HCT116 (cell line): ENCODE measurements around the gene GALT. TPM values are rescaled to one million over a fixed set of nuclear protein-coding genes. Genes with fewer than 3 reads are reported as not detected.

Experiments used
- ATAC-seq: fragments of 200-7000 bp; cut with Tn5 transposase; 2 replicates; pipeline ENCODE4 v1.9.1; 2020; ENCODE audit warnings: mild to moderate bottlenecking, moderate library complexity
- BruUV-seq: library from RNA; stranded (reverse); fragments of 400-500 nt; replicated peaks from 2 replicates; lab custom pipeline; 2021; lab: Mats Ljungman, UMichigan
- CTCF ChIA-PET: fragments of 300-600 bp; sonication (Branson Sonifier 250); formaldehyde crosslinking; loops from one replicate; lab custom pipeline; 2021; ENCODE audit warnings: antibody characterized with exemption; lab: Charles Lee
- POLR2A ChIA-PET: fragments of 300-600, 350-600 bp; sonication (Branson Sonifier 250); formaldehyde crosslinking; loops from one replicate; lab custom pipeline; 2021; ENCODE audit warnings: antibody characterized with exemption; lab: Charles Lee
- RAD21 ChIA-PET, 2 experiments: fragments of 300-600 bp; sonication (Branson Sonifier 250); formaldehyde crosslinking; loops; one replicate each; lab custom pipeline; 2023; ENCODE audit warnings: low total read pairs in 2 of 2; ENCODE audit not compliant: uncharacterized antibody in 2 of 2, unreplicated experiment in 2 of 2, low non-redundant PET in 1 of 2; lab: Charles Lee
- DNase-seq: peaks from one replicate; pipeline ENCODE4 v3.0.0-alpha.2; 2010; ENCODE audit warnings: low read depth, low spot score
- H2AFZ ChIP-seq: fragments of 200-600 bp; shearing (Covaris generic), sonication (generic); 2 replicates; pipeline ENCODE4 v1.6.1; 2017; ENCODE audit warnings: low read depth, mixed run types, mixed read lengths, antibody characterized with exemption, low read length; ENCODE audit not compliant: poor library complexity, severe bottlenecking
- H3K27ac ChIP-seq: 2 replicates; pipeline ENCODE4 v1.5.1; 2012; ENCODE audit warnings: low read depth, low read length
- H3K27me3 ChIP-seq: fragments of 200-600 bp; sonication (generic); 2 replicates; pipeline ENCODE4 v1.6.1; 2016; ENCODE audit warnings: mixed run types, low read length, mixed read lengths; ENCODE audit not compliant: insufficient read depth
- H3K36me3 ChIP-seq, 2 experiments: fragments of 200-500 bp in 1 of 2; fragments of 200-600 bp in 1 of 2; sonication (Bioruptor generic) in 1 of 2; sonication (generic) in 1 of 2; 2 replicates each; pipeline versions ENCODE4 v1.5.1 to v1.6.1; 2014 to 2016; ENCODE audit warnings: low read length in 2 of 2, inconsistent platforms in 1 of 2, mixed read lengths in 1 of 2, mixed run types in 1 of 2; ENCODE audit not compliant: insufficient read depth in 2 of 2, control insufficient read depth in 1 of 2
- H3K4me1 ChIP-seq, 2 experiments: fragments of 200-600 bp in 1 of 2; sonication (generic) in 1 of 2; 2 replicates each; pipeline versions ENCODE4 v1.5.1 to v1.6.1; 2012 to 2017; ENCODE audit warnings: low read length in 2 of 2, inconsistent platforms in 1 of 2, mild to moderate bottlenecking in 1 of 2, mixed read lengths in 1 of 2, mixed run types in 1 of 2, moderate library complexity in 1 of 2; ENCODE audit not compliant: insufficient read depth in 2 of 2, control insufficient read depth in 1 of 2
- H3K4me2 ChIP-seq: fragments of 200-600 bp; sonication (generic); 2 replicates; pipeline ENCODE4 v1.6.1; 2017; ENCODE audit warnings: mixed run types, low read length, mixed read lengths
- H3K4me3 ChIP-seq, 2 experiments: fragments of 200-600 bp in 1 of 2; sonication (generic) in 1 of 2; replicated peaks in 1 of 2; 2 replicates each; pipeline ENCODE4 v1.5.1; 2011 to 2016; ENCODE audit warnings: low read length in 2 of 2, control low read depth in 1 of 2, low read depth in 1 of 2, mild to moderate bottlenecking in 1 of 2, mixed read lengths in 1 of 2, mixed run types in 1 of 2
- H3K79me2 ChIP-seq: fragments of 200-600 bp; sonication (generic); 2 replicates; pipeline ENCODE4 v1.6.1; 2017; ENCODE audit warnings: mild to moderate bottlenecking, mixed run types, low read length, moderate library complexity, mixed read lengths; ENCODE audit not compliant: insufficient read depth
- H3K9ac ChIP-seq: fragments of 200-600 bp; sonication (generic); 2 replicates; pipeline ENCODE4 v1.6.1; 2016; ENCODE audit warnings: low read length, mixed read lengths
- H3K9me2 ChIP-seq: fragments of 200-600 bp; sonication (generic), shearing (Covaris generic); 2 replicates; pipeline ENCODE4 v1.6.1; 2017; ENCODE audit warnings: mixed run types, mild to moderate bottlenecking, moderate library complexity; ENCODE audit not compliant: insufficient read depth
- H3K9me3 ChIP-seq, 2 experiments: fragments of 200-500 bp in 1 of 2; fragments of 200-600 bp in 1 of 2; sonication (Bioruptor generic) in 1 of 2; sonication (generic) in 1 of 2; 2 replicates each; pipeline ENCODE4 v1.6.1; 2014 to 2017; ENCODE audit warnings: low read length in 2 of 2, mixed read lengths in 2 of 2, inconsistent platforms in 1 of 2, low read depth in 1 of 2, mild to moderate bottlenecking in 1 of 2, mixed run types in 1 of 2, moderate library complexity in 1 of 2; ENCODE audit not compliant: control insufficient read depth in 1 of 2, insufficient read depth in 1 of 2
- H4K20me1 ChIP-seq: fragments of 200-600 bp; sonication (generic), shearing (Covaris generic); 2 replicates; pipeline ENCODE4 v1.6.1; 2017; ENCODE audit warnings: mixed run types, mild to moderate bottlenecking, moderate library complexity; ENCODE audit not compliant: insufficient read depth
- ATF3 ChIP-seq: IDR thresholded peaks from 2 replicates; pipeline ENCODE4 v1.6.1; 2012
- CBX3 ChIP-seq: IDR thresholded peaks from 2 replicates; pipeline ENCODE4 v1.6.1; 2012; ENCODE audit warnings: low read depth
- CEBPB ChIP-seq: IDR thresholded peaks from 2 replicates; pipeline ENCODE4 v1.6.1; 2012; ENCODE audit warnings: low read depth
- CTCF ChIP-seq, 3 experiments: fragments of 200-600 bp in 1 of 3; sonication (generic) in 1 of 3; IDR thresholded peaks in 2 of 3; conservative IDR thresholded peaks in 1 of 3; 2 replicates each; pipeline ENCODE4 v1.5.1; 2012 to 2017; ENCODE audit warnings: low read depth in 2 of 3, low read length in 2 of 3, antibody characterized with exemption in 1 of 3, borderline replicate concordance in 1 of 3, control low read depth in 1 of 3, mild to moderate bottlenecking in 1 of 3, mixed read lengths in 1 of 3, mixed run types in 1 of 3, moderate library complexity in 1 of 3; ENCODE audit not compliant: insufficient read depth in 1 of 3
- ELF1 ChIP-seq: IDR thresholded peaks from 2 replicates; pipeline ENCODE4 v1.6.1; 2012; ENCODE audit warnings: low read depth, borderline replicate concordance
- FOSL1 ChIP-seq: IDR thresholded peaks from 2 replicates; pipeline ENCODE4 v1.6.1; 2012; ENCODE audit warnings: low read depth
- JUND ChIP-seq: IDR thresholded peaks from 2 replicates; pipeline ENCODE4 v1.6.1; 2012
- POLR2A ChIP-seq: IDR thresholded peaks from 2 replicates; pipeline ENCODE4 v1.7.0; 2011; ENCODE audit warnings: borderline replicate concordance; ENCODE audit not compliant: insufficient read depth, insufficient read length; ENCODE audit errors: extremely low read depth
- POLR2AphosphoS5 ChIP-seq: IDR thresholded peaks from 2 replicates; pipeline ENCODE4 v1.6.1; 2011; ENCODE audit warnings: mild to moderate bottlenecking, low read depth, low read length, moderate library complexity
- RAD21 ChIP-seq: IDR thresholded peaks from 2 replicates; pipeline ENCODE4 v1.6.1; 2012; ENCODE audit warnings: low read depth, mild to moderate bottlenecking
- SP1 ChIP-seq: IDR thresholded peaks from 2 replicates; pipeline ENCODE4 v1.6.1; 2012; ENCODE audit warnings: low read depth
- YY1 ChIP-seq: IDR thresholded peaks from 2 replicates; pipeline ENCODE4 v1.6.1; 2011; ENCODE audit warnings: low read length, low read depth, moderate library complexity, mild to moderate bottlenecking; ENCODE audit not compliant: insufficient replicate concordance; ENCODE audit errors: extremely low read depth
- ZFX ChIP-seq: fragments of 450-650 bp; IDR thresholded peaks from 2 replicates; pipeline ENCODE4 v1.6.1; 2017
- ZNF274 ChIP-seq: fragments of 200-500 bp; sonication (Bioruptor generic); IDR thresholded peaks from 2 replicates; pipeline ENCODE4 v1.6.1; 2014; ENCODE audit warnings: mild to moderate bottlenecking, low read depth, low read length, inconsistent platforms
- intact Hi-C: fragments of 100-400 bp; cut with micrococcal nuclease; formaldehyde crosslinking; loops from 2 replicates; pipeline ENCODE4 v1.10.0; 2022
- total RNA-seq: library from RNA; stranded (reverse); gene quantifications from one replicate; pipeline ENCODE4 v1.2.1, GENCODE V29; 2021; ENCODE audit not compliant: unreplicated experiment

Gene GALT
- total RNA-seq, 1 experiment from 2014 or later: 28.2 TPM

- TF ChIP-seq ELF1 (no peak), JUND (no peak), RAD21 (no peak), CEBPB (no peak), POLR2AphosphoS5 (no peak), CBX3 (no peak), FOSL1 (no peak), YY1 (no peak), POLR2A (no peak), ZFX (no peak), ZNF274 (no peak), CTCF (IDR thresholded peaks at IDR 0.05 in 2 of 3, conservative IDR thresholded peaks at IDR 0.05 in 1 of 3; ENCODE audit: borderline replicate concordance in 1 of 3, insufficient read depth in 1 of 3, low read depth in 2 of 3, low read length in 2 of 3) (no peak), ATF3 (no peak)
Measured at GRCh38 chr9:34674440-34674839, 28.0 kb downstream of the GALT start (continued).

- Histone ChIP-seq H2AFZ (no peak overlapping the region), H3K9me2 (no peaks in the 10 kb centered on the region), H3K9ac (no peak overlapping the region), H3K27ac (no peak overlapping the region), H3K4me2 (no peak overlapping the region), H3K36me3 (no peaks in the 10 kb centered on the region), H3K79me2 (no peaks in the 10 kb centered on the region), H4K20me1 (no peaks in the 10 kb centered on the region), H3K4me3 (no peak overlapping the region), H3K9me3 (no peaks in the 10 kb centered on the region), H3K4me1 (no peaks in the 10 kb centered on the region), H3K27me3 (no peaks in the 10 kb centered on the region)
- CTCF ChIA-PET: interaction anchor here (2.2 to 2.3 kb wide), 2 partner anchors 10 to 27 kb away, joined by 6 to 14 read pairs; no protein-coding TSS in a partner anchor
- BruUV-seq: no TSS peak
- ATAC-seq: peak; percentile 99
- RAD21 ChIA-PET: no interaction called here
- TF ChIP-seq SP1 (no peak), CTCF (IDR thresholded peaks at IDR 0.05 in 2 of 3, conservative IDR thresholded peaks at IDR 0.05 in 1 of 3; ENCODE audit: borderline replicate concordance in 1 of 3, insufficient read depth in 1 of 3, low read depth in 2 of 3, low read length in 2 of 3) (peak; percentile 93 to 99 (median 96)), RAD21 (peak; percentile 83)
- POLR2A ChIA-PET: no interaction called here
- intact Hi-C loops: loop anchor here (1.0 to 10.0 kb wide), 2 partner anchors 27 to 310 kb away; partner anchors contain the start of gene DNAJB5
- peak; percentile 60 for DNase-seq
Measured at GRCh38 chr9:34675048-34675714, 28.7 kb downstream of the GALT start.
